GM11168 (cell line): ENCODE measurements around the gene FGF7.
"Not testable (repeated sequence)": the region's sequence is repeated elsewhere in the genome, so short reads cannot be mapped to it uniquely, and the experiment has no call there.

ENCODE experiments used
- in situ Hi-C: fragments of 300-500 bp; cut with MboI; formaldehyde crosslinking; loops from one replicate; pipeline ENCODE4 v1.12.0; 2022; ENCODE audit warnings: low sequenced_read_pairs; ENCODE audit not compliant: unreplicated experiment

Gene FGF7

DNA sequence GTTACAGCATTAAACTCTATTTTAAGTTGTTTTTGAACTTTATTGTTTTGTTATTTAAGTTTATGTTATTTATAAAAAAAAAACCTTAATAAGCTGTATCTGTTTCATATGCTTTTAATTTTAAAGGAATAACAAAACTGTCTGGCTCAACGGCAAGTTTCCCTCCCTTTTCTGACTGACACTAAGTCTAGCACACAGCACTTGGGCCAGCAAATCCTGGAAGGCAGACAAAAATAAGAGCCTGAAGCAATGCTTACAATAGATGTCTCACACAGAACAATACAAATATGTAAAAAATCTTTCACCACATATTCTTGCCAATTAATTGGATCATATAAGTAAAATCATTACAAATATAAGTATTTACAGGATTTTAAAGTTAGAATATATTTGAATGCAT lies 62.4 kb downstream of the FGF7 start:
- in situ Hi-C loops: not testable (repeated sequence)

DNA sequence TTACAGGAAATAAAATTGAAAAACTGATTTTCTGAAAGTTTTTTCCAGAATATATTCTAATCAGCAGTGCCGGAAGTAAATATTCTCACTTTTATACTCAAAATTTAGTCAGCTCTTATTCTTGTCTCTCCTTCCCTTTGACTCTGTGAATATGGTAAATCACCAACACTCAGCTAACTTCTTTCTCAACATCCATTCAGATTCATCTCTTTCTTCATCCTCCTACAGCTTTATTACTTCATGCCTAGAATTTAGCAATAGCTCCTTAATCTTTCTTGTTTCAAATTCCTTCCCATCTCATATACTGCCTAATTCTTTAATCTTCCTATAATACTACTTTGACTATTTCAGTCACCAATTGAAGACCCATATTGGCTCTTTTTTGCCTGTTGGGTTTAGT lies 67.9 kb downstream of the FGF7 start:
- in situ Hi-C loops: no loop called here

DNA sequence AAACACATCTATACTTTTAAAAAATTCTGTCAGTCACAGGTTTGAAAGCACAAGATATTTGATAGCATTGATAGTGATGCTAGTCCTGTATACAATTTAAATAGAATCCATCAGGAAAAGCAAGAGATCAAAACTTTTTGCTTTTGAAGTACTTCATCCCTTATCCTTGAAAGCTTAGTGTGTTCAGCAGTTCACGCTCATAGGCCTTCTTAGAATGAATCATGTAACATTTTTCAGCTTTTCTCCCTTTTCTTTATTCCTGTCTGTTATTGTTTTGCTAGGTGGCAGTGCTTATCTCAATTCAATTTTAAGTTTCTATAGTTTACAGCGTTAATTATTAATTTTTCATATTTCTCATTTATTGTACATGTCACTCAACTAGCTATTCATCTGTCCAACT lies 69.1 kb downstream of the FGF7 start:
- in situ Hi-C loops: no loop called here

DNA sequence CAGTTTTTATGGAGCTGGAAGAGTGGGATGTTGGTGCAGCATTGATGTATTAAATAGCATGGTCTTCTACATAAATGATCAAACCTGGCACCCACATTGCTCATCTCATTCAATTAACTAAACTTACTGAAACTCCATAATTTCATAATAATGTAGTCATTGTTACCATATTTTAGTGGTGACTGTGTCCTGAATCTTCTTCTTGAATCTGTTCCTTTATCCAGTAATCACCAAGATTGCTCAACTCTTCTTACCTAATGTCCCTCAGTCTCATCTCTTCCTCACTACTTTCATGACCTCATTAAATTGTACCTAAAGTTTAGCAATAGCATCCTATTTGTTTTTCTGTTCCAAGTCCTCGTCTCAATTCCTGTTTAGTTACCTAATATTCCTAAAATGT lies 69.8 kb downstream of the FGF7 start:
- in situ Hi-C loops: no loop called here

DNA sequence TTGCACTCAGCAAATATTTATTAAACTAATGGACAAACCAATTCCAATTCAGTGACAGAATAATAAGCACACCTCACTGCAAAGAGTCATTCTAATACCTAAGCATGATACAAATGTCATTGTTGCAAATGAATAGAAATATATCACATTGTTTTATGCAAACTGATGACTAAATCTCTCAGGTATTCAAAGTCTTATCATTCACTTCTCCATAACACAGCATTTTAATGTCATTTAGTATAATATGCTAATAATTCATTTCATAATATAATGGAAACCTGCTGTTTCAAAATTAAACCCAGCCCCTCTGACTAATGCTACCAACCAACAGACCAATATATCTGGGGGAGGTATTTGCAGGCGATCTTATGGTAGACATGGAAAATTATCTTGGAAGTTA lies 71.8 kb downstream of the FGF7 start:
- in situ Hi-C loops: no loop called here

DNA sequence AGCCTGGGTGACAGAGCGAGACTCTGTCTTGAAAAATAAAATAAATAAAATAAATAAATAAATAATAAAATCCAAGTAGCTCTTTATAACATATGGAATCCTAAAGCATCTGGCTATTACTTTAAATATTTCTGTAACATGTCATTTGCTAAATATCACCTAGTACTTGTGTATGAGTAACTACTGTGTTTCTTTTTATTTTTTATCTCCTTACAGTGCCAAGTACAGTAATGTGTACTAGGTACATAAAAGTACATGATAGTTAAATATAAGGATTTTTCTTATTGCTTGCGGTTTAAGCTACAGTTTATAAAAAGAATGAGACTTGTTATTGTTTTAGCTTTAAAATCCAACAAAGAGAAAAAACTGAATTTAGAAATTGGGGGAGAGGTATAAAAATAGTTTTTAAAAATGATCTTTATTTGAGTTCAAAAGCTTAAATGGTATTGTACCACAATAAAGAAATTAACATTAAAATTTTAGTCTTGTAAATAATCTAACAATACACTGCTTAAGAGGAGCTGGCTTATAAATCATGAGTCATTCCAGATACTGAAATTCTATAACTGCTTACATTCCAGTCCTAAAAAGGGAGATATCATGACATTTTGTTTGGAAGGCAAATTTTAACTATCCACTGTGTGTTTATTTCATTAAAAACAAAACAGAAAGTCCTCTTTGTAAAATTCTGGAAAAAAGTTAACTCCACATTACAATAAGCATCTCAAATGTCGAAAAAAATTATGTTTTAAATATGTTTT lies 73.1 kb downstream of the FGF7 start:
- in situ Hi-C loops: no loop called here

DNA sequence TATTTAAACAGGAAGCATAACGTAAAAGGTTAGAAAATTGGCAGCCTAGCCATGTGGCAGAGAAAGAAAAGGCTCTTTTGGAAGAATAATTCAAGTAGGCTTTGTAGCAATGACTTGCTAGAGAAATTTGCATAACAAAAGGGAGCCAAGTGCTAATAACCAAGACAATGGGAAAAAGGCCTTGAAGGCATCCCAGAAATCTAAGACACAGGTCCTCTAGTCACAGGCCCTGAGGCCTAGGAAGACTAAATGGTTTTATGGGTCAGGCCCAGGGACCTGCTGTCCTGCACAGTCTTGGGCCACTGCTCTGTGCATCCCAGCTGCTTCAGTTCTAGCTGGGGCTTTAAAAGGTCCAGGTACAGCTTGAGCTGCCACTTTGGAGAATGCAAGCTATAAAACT lies 78.5 kb downstream of the FGF7 start:
- in situ Hi-C loops: no loop called here

DNA sequence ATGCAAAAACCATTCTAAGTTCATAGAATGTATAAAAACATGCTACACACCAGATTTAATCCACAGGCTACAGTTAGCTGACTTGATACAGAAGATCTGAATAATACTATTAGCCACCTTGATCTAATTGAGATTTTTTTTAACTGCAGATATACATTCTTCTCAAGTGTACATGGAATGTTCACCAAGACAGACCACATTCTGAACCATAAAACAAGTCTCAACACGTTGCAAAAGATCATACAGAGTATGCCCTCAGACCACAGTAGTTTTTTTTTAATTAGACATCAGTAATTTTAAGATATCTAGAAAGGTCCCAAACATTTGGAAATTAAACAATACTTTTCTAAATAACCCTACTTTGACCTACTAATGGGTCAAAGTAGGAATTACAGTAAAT lies 83.3 kb downstream of the FGF7 start:
- in situ Hi-C loops: no loop called here

DNA sequence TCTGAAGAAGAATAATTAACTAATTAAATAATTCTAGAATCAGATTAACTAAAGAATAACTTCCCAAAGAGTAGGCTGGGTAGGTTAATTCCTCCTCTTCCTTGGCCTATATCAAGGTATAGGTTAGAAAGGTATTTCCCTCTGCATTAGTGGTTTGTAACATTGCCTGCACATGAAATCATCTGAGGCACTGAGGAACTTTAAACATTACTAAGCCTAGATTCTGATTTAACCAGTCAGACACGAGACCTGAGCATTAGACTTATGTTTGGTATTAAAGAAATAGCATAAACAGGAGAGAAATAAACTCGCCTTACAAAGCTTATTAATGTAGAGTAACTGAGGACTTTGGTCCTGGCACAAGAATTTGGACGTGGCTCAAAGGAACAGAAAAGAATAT lies 84.2 kb downstream of the FGF7 start:
- in situ Hi-C loops: no loop called here

DNA sequence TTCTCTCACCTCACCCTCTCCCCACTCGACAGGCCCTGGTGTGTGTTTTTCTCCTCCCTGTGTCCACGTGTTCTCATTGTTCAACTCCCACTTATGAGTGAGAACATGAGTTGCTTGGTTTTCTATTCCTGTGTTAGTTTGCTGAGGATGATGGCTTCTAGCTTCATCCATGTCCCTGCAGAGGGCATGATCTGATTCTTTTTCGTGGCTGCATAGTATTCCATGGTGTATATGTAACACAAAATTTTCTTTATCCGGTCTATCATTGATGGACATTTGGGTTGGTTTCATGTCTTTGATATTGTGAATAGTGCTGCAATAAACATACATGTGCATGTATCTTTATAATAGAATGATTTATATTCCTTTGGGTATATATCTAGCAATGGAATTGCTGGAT lies 89.7 kb downstream of the FGF7 start:
- in situ Hi-C loops: not testable (repeated sequence)

DNA sequence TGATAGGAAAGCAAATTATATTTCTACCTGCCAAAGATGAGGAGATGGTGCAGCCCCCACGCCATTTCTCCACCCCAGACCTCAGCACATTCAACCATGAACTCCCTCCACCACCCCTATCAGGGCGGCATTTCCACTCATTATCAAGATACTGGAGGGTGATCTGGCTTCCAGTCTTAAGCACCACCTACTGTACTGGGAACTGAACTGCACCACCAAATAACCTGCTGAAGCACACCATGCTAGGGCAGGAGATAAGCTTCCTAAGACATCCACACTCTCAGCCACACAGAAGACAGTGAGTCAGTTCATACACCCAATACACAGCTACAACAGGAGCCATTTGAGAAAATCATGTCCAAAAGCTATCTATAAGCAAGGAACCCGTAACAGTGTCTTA lies 98.8 kb downstream of the FGF7 start:
- in situ Hi-C loops: no loop called here

DNA sequence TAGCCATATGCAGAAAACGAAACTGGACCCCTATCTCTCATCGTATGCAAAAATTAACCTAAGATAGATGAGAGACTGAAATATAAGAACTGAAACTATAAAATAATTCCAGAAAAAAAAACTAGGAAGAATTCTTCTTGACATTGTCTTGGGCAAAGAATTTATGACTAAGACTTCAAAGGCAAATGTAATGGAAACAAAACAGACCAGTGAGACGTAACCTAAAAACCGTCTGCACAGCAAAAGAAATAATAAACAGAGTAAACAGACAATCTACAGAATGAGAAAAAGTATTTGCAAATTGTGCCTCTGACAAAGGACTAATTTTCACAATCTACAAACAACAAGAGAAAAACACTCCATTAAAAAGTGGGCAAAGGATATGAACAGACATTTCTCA lies 105.2 kb downstream of the FGF7 start:
- in situ Hi-C loops: no loop called here

DNA sequence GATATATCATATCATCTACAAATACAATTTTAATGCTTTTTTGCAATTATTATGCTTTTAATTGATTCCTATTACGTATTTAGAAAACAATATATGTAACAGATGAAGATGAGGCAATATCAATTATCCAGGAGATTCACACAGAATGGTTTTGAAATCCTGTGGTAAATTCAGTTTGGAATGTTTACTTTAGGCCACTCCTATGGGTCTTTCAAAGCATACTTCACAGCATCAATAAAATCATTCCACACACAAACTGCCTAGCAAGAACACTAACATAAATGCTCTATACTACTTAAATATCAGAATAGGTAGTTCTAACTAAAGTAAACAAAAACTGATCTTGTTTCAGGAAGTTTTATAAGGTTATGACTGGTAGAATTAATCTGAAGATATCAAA lies 107.0 kb downstream of the FGF7 start:
- in situ Hi-C loops: no loop called here
